Effector memory CD8-positive, alpha-beta T cell (primary cell): ENCODE results near the gene OR52E5.

Experiments used
- ATAC-seq: fragments of 150-1000 bp; cut with Tn5 transposase; replicated peaks from 2 replicates; pipeline ENCODE4 v1.10.0; 2021; ENCODE audit warnings: mild to moderate bottlenecking, moderate library complexity
- DNase-seq, 3 experiments: peaks; one replicate each; pipeline ENCODE4 v3.0.0; 2021
- H3K27ac Mint-ChIP-seq, 2 donors: one replicate each; pipeline ENCODE4 v1.8.0; 2022; ENCODE audit warnings: mild to moderate bottlenecking in 2 of 2, mixed read lengths in 2 of 2, moderate library complexity in 2 of 2
- H3K27me3 Mint-ChIP-seq, 2 donors: one replicate each; pipeline ENCODE4 v1.8.0; 2022; ENCODE audit warnings: mixed read lengths in 2 of 2
- H3K36me3 Mint-ChIP-seq: one replicate; pipeline ENCODE4 v1.8.0; 2022; ENCODE audit warnings: mild to moderate bottlenecking, moderate library complexity, mixed read lengths; ENCODE audit not compliant: insufficient read depth
- H3K4me1 Mint-ChIP-seq, 2 donors: one replicate each; pipeline ENCODE4 v1.8.0; 2022; ENCODE audit warnings: low read depth in 2 of 2, mixed read lengths in 2 of 2
- H3K4me3 Mint-ChIP-seq, 2 donors: one replicate each; pipeline ENCODE4 v1.8.0; 2022; ENCODE audit warnings: mild to moderate bottlenecking in 2 of 2, mixed read lengths in 2 of 2, moderate library complexity in 2 of 2
- H3K9me3 Mint-ChIP-seq, 2 donors: one replicate each; pipeline ENCODE4 v1.8.0; 2022; ENCODE audit warnings: mixed read lengths in 2 of 2

OR52E5 gene

DNA sequence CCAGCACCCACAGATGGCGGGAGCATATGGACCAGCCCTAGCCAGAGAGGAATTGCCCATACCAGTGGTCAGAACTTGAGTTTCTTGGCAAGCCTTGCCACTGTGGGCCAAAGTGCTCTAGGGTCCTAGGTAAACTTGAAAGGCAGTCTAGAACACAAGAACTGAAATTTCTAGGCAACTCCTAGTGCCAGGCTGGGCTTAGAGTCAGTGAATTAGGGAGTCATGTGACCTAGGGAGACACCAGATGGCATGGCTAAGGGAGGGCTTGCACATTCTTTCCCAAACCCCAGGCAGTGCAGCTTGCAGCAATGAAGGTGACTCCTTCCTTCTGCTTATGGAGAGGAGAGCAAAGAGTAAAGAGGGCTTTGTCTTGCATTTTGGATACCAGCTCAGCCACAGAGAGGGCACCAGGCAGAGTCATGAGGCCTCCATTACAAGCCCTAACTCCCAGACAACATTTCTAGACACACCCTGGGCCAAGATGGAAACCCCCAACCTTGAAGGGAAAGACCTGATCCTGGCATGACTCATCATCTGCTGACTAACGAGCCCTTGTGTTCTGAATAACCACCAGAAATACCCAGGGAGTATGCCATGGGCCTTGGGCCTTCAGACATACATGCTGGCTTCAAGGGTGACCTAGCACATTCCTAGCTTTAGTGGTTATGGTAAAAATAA lies 29.9 kb downstream of the OR52E5 start:
- Mint-ChIP-seq H3K4me3 (no peak overlapping the region), H3K36me3 (no peaks in the 10 kb centered on the region), H3K27me3 (peaks cover 5 to 13% of the 10 kb centered on the region in 2 donors), H3K27ac (no peak overlapping the region), H3K4me1 (no peaks in the 10 kb centered on the region), H3K9me3 (peaks cover 0 to 2% of the 10 kb centered on the region in 2 donors)
- ATAC-seq = no peak
- DNase-seq = no peak

DNA sequence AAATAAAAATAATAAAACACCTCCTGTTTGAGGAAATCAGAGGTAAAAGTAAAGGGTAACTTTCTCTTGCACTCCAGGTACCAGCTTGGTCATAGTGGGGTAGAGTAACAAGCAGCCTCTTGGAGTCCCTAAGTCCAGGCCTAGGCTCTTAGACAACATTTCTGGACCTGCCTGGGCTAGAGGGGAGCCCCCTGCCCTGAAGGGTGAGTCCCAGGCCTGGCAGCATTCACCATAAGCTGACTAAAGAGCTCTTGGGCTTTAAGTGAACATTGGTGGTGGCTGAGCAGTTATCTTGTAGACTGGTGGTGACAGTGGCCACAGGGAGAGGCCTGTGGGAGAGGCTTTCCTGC lies 30.4 kb downstream of the OR52E5 start:
- H3K4me1 Mint-ChIP-seq = no peaks in the 10 kb centered on the region
- no peak for DNase-seq
- H3K9me3 Mint-ChIP-seq = peaks cover 3 to 4% of the 10 kb centered on the region in 2 donors
- no peak overlapping the region for H3K27ac Mint-ChIP-seq
- no peak overlapping the region for H3K4me3 Mint-ChIP-seq
- no peaks in the 10 kb centered on the region for H3K36me3 Mint-ChIP-seq
- ATAC-seq = no peak
- peaks cover 3 to 10% of the 10 kb centered on the region in 2 donors for H3K27me3 Mint-ChIP-seq

DNA sequence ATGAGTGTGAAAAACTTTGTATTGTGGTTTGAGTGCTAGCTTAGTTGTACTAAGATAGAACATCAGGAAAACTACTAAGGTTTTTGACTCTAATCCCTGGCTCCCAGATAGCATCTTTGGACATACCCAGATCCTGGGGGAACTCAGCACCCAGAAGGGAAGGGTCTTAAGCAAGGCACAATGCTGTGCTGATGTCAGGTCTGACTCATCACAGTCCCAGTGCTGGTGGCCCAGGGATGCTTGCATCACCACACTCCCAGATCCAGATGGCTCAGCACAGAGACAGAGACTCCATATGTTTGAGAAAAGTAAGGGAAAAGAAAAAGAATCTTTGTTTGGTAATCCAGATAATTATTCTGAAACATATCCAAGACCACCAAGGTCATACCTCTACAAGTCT lies 30.8 kb downstream of the OR52E5 start:
- Mint-ChIP-seq H3K27ac (no peak overlapping the region), H3K27me3 (peaks cover 0 to 6% of the 10 kb centered on the region in 2 donors), H3K4me3 (no peak overlapping the region), H3K9me3 (peaks cover 5 to 8% of the 10 kb centered on the region in 2 donors), H3K4me1 (no peaks in the 10 kb centered on the region), H3K36me3 (no peaks in the 10 kb centered on the region)
- DNase-seq = no peak
- ATAC-seq = no peak

DNA sequence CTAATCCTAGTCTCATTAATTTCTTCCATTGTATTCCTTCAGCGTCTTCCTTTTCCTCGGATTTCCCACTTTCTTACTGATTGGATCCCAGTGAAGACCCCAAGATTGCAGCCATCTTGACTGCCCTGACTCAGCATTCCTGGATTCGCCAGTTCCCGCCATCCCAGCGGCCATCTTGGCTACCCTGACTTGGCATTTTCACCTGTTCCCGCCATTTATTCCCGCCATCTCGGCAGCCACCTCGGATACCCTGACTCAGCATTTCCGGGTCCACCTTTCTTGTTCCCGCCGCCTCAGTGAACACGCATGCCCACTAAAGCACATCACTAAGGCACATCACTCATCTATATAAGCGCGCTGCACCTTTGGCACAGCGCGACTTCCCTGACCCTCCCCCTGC lies 35.3 kb downstream of the OR52E5 start:
- ATAC-seq = no peak
- Mint-ChIP-seq H3K4me3 (no peak overlapping the region), H3K27ac (no peak overlapping the region), H3K9me3 (peaks cover 5 to 22% of the 10 kb centered on the region in 2 donors), H3K36me3 (no peaks in the 10 kb centered on the region), H3K4me1 (no peaks in the 10 kb centered on the region), H3K27me3 (peaks cover 6 to 23% of the 10 kb centered on the region in 2 donors)
- no peak for DNase-seq

DNA sequence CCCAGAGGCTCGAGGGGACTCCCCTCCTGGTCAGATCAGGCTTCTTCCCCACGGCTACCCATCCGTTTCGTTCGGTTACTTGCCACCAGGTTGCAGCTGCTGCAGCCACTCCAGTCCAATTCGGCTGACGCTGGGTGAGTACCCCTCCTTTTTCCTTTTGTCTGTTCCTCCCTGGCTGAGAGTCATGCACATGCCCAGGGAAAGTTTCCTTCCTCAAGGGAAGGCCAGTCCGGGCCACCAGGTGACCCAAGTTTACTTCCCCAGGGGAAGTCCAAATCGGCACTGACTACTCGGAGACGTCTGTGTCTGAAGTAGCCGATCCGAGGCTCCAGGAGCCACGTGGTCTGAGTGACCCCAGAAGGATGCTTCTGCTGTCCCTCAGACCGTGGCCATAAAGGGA lies 35.8 kb downstream of the OR52E5 start:
- H3K9me3 Mint-ChIP-seq = peaks cover 5 to 22% of the 10 kb centered on the region in 2 donors
- no peak overlapping the region for H3K27ac Mint-ChIP-seq

DNA sequence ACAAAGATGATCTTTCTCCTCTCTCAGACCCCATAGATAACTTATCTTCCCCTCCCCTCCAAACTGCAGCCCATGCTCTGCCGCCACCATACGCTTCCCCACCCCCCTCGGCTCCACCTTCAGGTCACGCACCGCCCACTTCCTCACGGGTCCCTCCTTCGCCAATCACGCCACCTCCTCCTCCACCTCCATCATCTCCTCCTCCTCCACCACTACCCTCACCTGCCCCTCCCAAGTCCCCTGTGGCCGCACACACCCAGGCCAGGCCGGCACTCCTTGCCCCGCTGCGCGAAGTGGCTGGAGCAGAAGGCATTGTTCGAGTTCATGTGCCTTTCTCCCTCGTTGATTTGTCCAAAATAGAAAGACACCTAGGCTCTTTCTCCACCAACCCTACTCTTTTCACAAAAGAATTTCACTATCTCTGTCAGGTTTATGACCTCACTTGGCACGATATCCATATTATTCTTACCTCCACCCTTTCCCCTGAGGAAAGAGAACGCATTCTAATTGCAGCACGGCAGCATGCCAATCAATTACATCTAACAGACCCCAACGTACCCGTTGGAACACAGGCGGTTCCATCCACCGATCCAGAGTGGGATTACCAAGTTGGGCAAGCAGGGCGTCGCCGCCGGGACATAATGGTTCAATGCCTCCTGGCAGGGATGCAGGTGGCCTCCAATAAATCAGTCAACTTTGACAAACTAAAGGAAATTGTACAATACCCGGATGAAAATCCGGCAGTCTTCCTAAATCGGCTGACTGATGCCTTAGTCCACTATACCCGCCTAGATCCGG lies 36.8 kb downstream of the OR52E5 start:
- Mint-ChIP-seq H3K27ac (no peak overlapping the region), H3K27me3 (peaks cover 6 to 26% of the 10 kb centered on the region in 2 donors), H3K4me3 (no peak overlapping the region), H3K4me1 (no peaks in the 10 kb centered on the region), H3K36me3 (no peaks in the 10 kb centered on the region), H3K9me3 (peaks cover 3 to 22% of the 10 kb centered on the region in 2 donors)
- DNase-seq (no peak), ATAC-seq (no peak)

More for the DNA sequence above, 35.8 kb downstream of the OR52E5 start:
- H3K4me3 Mint-ChIP-seq = no peak overlapping the region
- DNase-seq (no peak), ATAC-seq (no peak)
- no peaks in the 10 kb centered on the region for H3K36me3 Mint-ChIP-seq
- H3K27me3 Mint-ChIP-seq = peaks cover 6 to 26% of the 10 kb centered on the region in 2 donors
- H3K4me1 Mint-ChIP-seq = no peaks in the 10 kb centered on the region

DNA sequence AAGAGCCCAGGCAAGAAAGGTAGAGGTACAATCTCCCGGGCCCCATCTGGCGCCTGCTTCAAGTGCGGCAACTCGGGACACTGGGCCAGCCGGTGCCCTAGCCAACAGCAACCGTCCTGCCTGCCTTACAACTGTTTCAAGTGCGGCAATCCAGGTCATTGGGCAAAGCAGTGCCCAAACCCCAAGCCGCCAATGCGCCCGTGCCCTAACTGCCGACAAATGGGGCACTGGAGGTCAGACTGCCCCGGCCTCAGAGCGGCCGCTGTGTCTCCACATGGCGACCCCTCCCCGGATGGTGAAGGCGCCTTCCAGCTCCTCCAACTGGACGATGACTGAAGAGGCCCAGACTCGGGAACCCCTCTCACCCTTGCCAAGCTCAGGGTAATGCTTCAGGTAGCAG lies 37.6 kb downstream of the OR52E5 start:
- no peak overlapping the region for H3K4me3 Mint-ChIP-seq
- peaks cover 7 to 31% of the 10 kb centered on the region in 2 donors for H3K27me3 Mint-ChIP-seq
- H3K4me1 Mint-ChIP-seq = no peaks in the 10 kb centered on the region
- no peak for DNase-seq
- H3K36me3 Mint-ChIP-seq = no peaks in the 10 kb centered on the region
- peaks cover 3 to 22% of the 10 kb centered on the region in 2 donors for H3K9me3 Mint-ChIP-seq
- no peak overlapping the region for H3K27ac Mint-ChIP-seq
- no peak for ATAC-seq

DNA sequence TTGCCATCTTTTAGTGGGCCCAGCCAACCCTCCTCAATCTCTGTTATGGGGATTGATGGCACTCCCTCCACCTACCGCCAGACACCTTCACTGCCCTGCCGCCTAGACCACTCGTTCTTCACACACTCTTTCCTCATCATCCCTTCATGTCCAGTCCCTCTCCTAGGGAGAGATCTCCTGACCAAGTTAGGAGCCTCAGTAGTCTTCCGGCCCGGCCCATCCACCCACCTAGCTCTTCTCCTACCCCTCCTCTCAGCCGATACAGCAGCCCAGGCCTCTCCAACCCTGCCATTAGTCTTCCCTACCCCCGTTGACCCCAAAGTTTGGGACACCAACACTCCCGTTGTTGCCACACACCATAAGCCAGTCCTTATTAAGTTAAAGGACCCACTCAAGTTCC lies 38.1 kb downstream of the OR52E5 start:
- Mint-ChIP-seq H3K27ac (no peak overlapping the region), H3K4me3 (no peak overlapping the region), H3K27me3 (peaks cover 10 to 35% of the 10 kb centered on the region in 2 donors), H3K9me3 (peaks cover 3 to 22% of the 10 kb centered on the region in 2 donors), H3K4me1 (no peaks in the 10 kb centered on the region), H3K36me3 (no peaks in the 10 kb centered on the region)
- ATAC-seq (no peak), DNase-seq (no peak)

DNA sequence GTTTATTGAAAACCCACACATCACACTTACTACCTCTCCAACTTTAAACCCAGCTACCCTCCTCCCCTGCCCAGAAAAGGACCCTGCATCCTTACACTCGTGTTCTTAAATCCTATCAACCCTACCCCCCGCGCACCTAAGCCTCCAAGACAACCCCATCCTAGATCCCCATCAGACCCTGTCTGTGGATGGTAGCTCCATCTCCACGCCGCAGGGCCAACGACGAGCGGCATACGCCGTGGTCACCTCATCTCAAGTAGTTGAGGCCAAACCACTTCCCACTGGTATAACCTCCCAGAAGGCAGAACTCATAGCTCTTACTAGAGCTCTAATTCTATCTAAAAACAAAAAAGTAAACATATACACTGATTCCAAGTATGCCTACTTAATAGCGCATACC lies 39.7 kb downstream of the OR52E5 start:
- no peak for ATAC-seq
- Mint-ChIP-seq H3K36me3 (no peaks in the 10 kb centered on the region), H3K4me1 (no peaks in the 10 kb centered on the region), H3K27me3 (peaks cover 15 to 45% of the 10 kb centered on the region in 2 donors), H3K27ac (no peak overlapping the region), H3K4me3 (no peak overlapping the region), H3K9me3 (peaks cover 3 to 22% of the 10 kb centered on the region in 2 donors)
- DNase-seq = no peak

DNA sequence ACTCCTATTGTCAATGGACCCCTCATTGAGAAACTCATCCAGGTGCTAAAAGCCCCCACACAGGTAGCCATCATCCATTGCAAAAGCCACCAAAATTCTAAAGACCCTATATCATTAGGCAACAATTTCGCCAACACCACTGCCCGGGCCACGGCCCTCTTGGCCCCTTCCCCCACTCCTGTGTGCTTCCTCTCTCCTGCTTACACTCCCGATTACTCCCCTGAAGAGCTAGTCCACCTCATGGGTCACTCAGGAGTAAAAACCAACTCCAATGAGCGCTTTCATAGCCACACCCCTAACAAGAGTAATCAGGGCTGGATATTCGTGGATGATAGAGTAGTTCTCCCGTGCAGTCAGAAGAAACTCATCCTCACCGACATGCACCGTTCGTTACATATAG lies 40.1 kb downstream of the OR52E5 start:
- H3K4me3 Mint-ChIP-seq = no peak overlapping the region
- no peaks in the 10 kb centered on the region for H3K4me1 Mint-ChIP-seq
- H3K27ac Mint-ChIP-seq = no peak overlapping the region
- DNase-seq (no peak), ATAC-seq (no peak)
- peaks cover 20 to 49% of the 10 kb centered on the region in 2 donors for H3K27me3 Mint-ChIP-seq
- H3K9me3 Mint-ChIP-seq = peaks cover 3 to 21% of the 10 kb centered on the region in 2 donors
- no peaks in the 10 kb centered on the region for H3K36me3 Mint-ChIP-seq

DNA sequence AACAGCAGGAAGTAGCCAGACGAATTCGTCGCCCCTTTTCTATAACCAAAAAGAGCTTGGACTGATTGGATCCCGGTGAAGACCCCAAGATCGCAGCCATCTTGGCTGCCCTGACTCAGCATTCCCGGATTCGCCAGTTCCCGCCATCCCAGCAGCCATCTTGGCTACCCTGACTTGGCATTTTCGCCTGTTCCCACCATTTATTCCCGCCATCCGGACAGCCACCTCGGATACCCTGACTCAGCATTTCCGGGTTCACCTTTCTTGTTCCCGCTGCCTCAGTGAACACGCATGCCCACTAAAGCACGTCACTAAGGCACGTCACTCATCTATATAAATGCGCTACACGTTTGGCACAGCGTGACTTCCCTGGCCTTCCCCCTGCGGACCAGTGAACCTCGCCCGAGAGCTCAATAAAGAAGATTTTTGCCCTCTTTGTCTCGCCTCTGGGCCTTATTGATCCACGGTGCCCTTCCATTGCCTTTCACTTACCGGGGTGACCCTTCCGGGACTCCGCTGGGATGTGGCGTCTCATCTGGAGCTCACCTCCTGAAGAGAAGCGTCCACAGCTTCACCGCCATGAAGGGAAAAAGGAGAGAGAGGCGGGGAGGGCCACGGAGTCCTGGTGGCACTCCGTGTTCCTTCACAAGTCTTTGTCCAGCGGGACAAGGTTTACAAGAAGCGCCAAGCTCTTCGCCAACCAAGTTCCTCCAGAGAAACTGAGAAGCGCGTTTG lies 45.0 kb downstream of the OR52E5 start:
- no peaks in the 10 kb centered on the region for H3K4me1 Mint-ChIP-seq
- no peak overlapping the region for H3K4me3 Mint-ChIP-seq
- DNase-seq = no peak
- H3K9me3 Mint-ChIP-seq = no peaks in the 10 kb centered on the region
- ATAC-seq = no peak
- H3K36me3 Mint-ChIP-seq = no peaks in the 10 kb centered on the region
- H3K27ac Mint-ChIP-seq = no peak overlapping the region
- peaks cover 27 to 42% of the 10 kb centered on the region in 2 donors for H3K27me3 Mint-ChIP-seq

DNA sequence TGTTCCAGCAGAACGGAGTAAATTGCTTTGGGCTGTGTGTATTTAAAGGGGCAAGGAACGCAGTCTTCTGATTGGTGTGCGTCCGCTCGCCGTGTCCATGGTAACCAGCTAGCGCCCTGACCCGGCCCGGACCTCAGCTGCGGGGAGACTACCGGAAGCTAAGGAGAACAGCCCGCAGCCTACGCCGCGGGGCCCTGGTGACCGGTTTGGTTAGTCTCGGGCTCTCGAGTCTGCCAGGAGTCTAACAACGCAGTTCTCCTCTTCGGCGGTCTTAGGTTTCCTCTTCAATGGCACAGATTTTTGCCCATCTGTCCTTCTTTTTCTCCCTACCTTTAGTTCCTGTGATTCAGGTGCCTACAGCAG lies 45.6 kb downstream of the OR52E5 start:
- Mint-ChIP-seq H3K4me3 (no peak overlapping the region), H3K27ac (no peak overlapping the region), H3K4me1 (no peaks in the 10 kb centered on the region), H3K9me3 (no peaks in the 10 kb centered on the region), H3K27me3 (peaks cover 29 to 36% of the 10 kb centered on the region in 2 donors), H3K36me3 (no peaks in the 10 kb centered on the region)
- ATAC-seq = no peak
- DNase-seq = no peak

DNA sequence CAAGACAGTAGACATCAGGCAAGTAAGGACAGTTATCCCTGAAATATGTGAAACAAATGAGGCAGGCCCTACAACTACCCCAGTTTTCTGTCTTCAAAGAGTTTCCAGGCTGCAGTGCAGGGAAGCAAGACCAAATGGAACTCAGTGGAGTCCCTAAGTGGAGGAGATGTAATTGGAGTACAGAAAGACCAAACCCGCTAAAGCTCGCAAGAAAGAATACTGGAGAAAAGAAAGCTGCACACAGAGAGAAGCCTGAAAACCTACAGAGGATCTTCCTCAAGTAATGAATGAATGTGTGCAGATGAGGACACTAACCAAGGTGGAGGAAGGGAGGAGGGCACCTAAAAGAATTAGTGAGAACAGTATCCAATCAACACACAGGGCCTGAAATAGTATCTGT lies 47.7 kb downstream of the OR52E5 start:
- Mint-ChIP-seq H3K36me3 (no peaks in the 10 kb centered on the region), H3K9me3 (no peaks in the 10 kb centered on the region), H3K27ac (no peak overlapping the region), H3K27me3 (peaks cover 30 to 38% of the 10 kb centered on the region in 2 donors), H3K4me1 (no peaks in the 10 kb centered on the region), H3K4me3 (no peak overlapping the region)
- DNase-seq (no peak), ATAC-seq (no peak)
